ENCODE measurements around the gene KCNJ11. TPM values are rescaled to one million over a fixed set of nuclear protein-coding genes. Genes with fewer than 3 reads are reported as not detected.

Gene KCNJ11
- total RNA-seq, 4 donors from 2014 or later: 1.7 to 6.0 (median 3.2) TPM; not detected in 1

- TF ChIP-seq CTCF (IDR thresholded peaks at IDR 0.05) (no peak), POLR2A (IDR thresholded peaks at IDR 0.05) (no peak)
- H3K4me3 ChIP-seq: no peak overlapping the region
- DNase-seq: no peak
Observed at GRCh38 chr11:17385492-17385891, 3.0 kb downstream of the KCNJ11 start.

GRCh38 chr11:17384002-17384511 is 4.4 kb downstream of the KCNJ11 start:
- Histone ChIP-seq H3K27ac (no peak overlapping the region), H3K27me3 (no peaks in the 10 kb centered on the region), H3K4me3 (no peak overlapping the region), H3K36me3 (no peaks in the 10 kb centered on the region), H3K9me3 (no peaks in the 10 kb centered on the region), H3K4me1 (peaks cover 0 to 5% (median 2%) of the 10 kb centered on the region in 4 donors)
- DNase-seq: peak; percentile 53 to 90 (median 84)
- peak; percentile 72 to 93 (median 88) for TF ChIP-seq CTCF (IDR thresholded peaks at IDR 0.05)
- TF ChIP-seq POLR2A (IDR thresholded peaks at IDR 0.05): no peak

More at GRCh38 chr11:17385492-17385891, 3.0 kb downstream of the KCNJ11 start:
- Histone ChIP-seq H3K9me3 (no peaks in the 10 kb centered on the region), H3K36me3 (no peaks in the 10 kb centered on the region), H3K4me1 (peaks cover 0 to 9% (median 2%) of the 10 kb centered on the region in 4 donors), H3K27me3 (no peaks in the 10 kb centered on the region), H3K27ac (no peak overlapping the region)

GRCh38 chr11:17383461-17383860 is 5.0 kb downstream of the KCNJ11 start:
- no peak overlapping the region for H3K27ac ChIP-seq
- no peak overlapping the region for H3K4me3 ChIP-seq
- peaks cover 0 to under 1% (median 0%) of the 10 kb centered on the region in 3 donors for H3K36me3 ChIP-seq
- no peaks in the 10 kb centered on the region for H3K27me3 ChIP-seq
- H3K9me3 ChIP-seq: no peaks in the 10 kb centered on the region
- no peak for TF ChIP-seq CTCF (IDR thresholded peaks at IDR 0.05)
- no peak for TF ChIP-seq POLR2A (IDR thresholded peaks at IDR 0.05)
- DNase-seq: no peak
- peaks cover 0 to 2% (median under 1%) of the 10 kb centered on the region in 4 donors for H3K4me1 ChIP-seq

GRCh38 chr11:17382046-17382728 is 6.3 kb downstream of the KCNJ11 start:
- Histone ChIP-seq H3K36me3 (peaks cover 0 to 3% (median 0%) of the 10 kb centered on the region in 3 donors), H3K4me1 (no peaks in the 10 kb centered on the region), H3K27me3 (no peaks in the 10 kb centered on the region), H3K9me3 (no peaks in the 10 kb centered on the region), H3K4me3 (no peak overlapping the region), H3K27ac (no peak overlapping the region)
- no peak for DNase-seq
- TF ChIP-seq POLR2A (IDR thresholded peaks at IDR 0.05) (no peak), CTCF (IDR thresholded peaks at IDR 0.05) (no peak)

- Histone ChIP-seq H3K4me3 (no peak overlapping the region), H3K9me3 (no peaks in the 10 kb centered on the region), H3K4me1 (no peaks in the 10 kb centered on the region), H3K36me3 (peaks cover 0 to 6% (median 0%) of the 10 kb centered on the region in 3 donors), H3K27me3 (no peaks in the 10 kb centered on the region), H3K27ac (no peak overlapping the region)
- TF ChIP-seq POLR2A (IDR thresholded peaks at IDR 0.05) (no peak), CTCF (IDR thresholded peaks at IDR 0.05) (no peak)
- no peak for DNase-seq
Observed at GRCh38 chr11:17381156-17381555, 7.3 kb downstream of the KCNJ11 start.

All from Peyer's patch (tissue), 4 donors.